Pancreas (tissue), 10 donors: ENCODE data around the gene CCDC112. TPM values are rescaled to one million over a fixed set of nuclear protein-coding genes. Genes with fewer than 3 reads are reported as not detected.

Source experiments
- ATAC-seq, 4 donors: fragments of 200-7000 bp; cut with Tn5 transposase; one replicate each; pipeline versions ENCODE4 v1.8.0 to v1.9.1; 2020; ENCODE audit warnings: mild to moderate bottlenecking in 4 of 4, moderate library complexity in 4 of 4
- DNase-seq, 6 donors: peaks; one replicate each; pipeline ENCODE4 v3.0.0-alpha.2; 2020
- FAIRE-seq: peaks from 2 replicates; lab custom pipeline; 2012; peaks lifted over from hg19 to GRCh38; lab: Jason Lieb, UNC
- H3K27ac ChIP-seq, 4 donors: fragments of 200-600 bp; sonication (generic); 1 replicate in 3 of 4; 2 replicates in 1 of 4; pipeline versions ENCODE4 v1.5.0 to v1.8.0; 2020
- H3K27me3 ChIP-seq, 4 donors: fragments of 200-600 bp; one replicate each; pipeline ENCODE4 v1.8.0; 2021
- H3K36me3 ChIP-seq, 3 donors: fragments of 200-600 bp; sonication (generic) in 1 of 3; one replicate each; pipeline versions ENCODE4 v1.5.0 to v1.8.0; 2020 to 2021
- H3K4me1 ChIP-seq, 3 donors: fragments of 200-600 bp; one replicate each; pipeline ENCODE4 v1.8.0; 2021
- H3K4me3 ChIP-seq, 4 donors: fragments of 200-600 bp; sonication (generic) in 2 of 4; one replicate each; pipeline versions ENCODE4 v1.5.0 to v1.8.0; 2020 to 2021
- H3K9me3 ChIP-seq, 4 donors: fragments of 200-600 bp; one replicate each; pipeline ENCODE4 v1.8.0; 2021
- WGBS, 2 donors: extraction: QIAGEN DNeasy Blood & Tissue Kit; methylation state at CpG; one replicate each; pipeline ENCODE4 v1.1.7; 2013; 5-methylcytosine and 5-hydroxymethylcytosine counted together
- intact Hi-C, 3 donors: fragments of 100-400 bp; cut with DNase I; formaldehyde crosslinking; loops; one replicate each; pipeline versions ENCODE4 v1.11.1 to v1.14.2; 2022
- polyA plus RNA-seq, 2 donors: library from polyadenylated mRNA; stranded (reverse); fragments of 200-250 nt; gene quantifications; one replicate each; pipeline ENCODE4 v1.2.3, GENCODE V29; 2013
- total RNA-seq, 6 donors: library from RNA; stranded (reverse); fragmentation: NEBNext Ultra II Directional in 4 of 6; extraction: Animal tissue kit (Norgen Biotek cat#: 25700) in 4 of 6; gene quantifications; one replicate each; pipeline versions ENCODE4 v1.2.1 to v1.2.4, GENCODE V29; 2021 to 2023
- TF ChIP-seq, protein P1 (sequence below), 4 donors: fragments of 200-600 bp; sonication (generic) in 3 of 4; IDR thresholded peaks; one replicate each; pipeline versions ENCODE4 v1.5.0 to v1.8.0; 2021; ENCODE audit warnings: antibody characterized with exemption in 4 of 4
- donor health status: healthy with polysubstance abuse.
- donor health status: DM: no; HTN: no; CAD: no; lungs with moderate emphysema.
- donor health status: DM: no; HTN: no; CAD: no.
- donor health status: control.
- donor health status: control.
- donor health status: Bipolar disorder and iron deficiency.
- donor health status: DM: yes; HTN: yes; CAD: no.
- donor health status: DM: no; HTN: no; CAD: no.
- donor health status: DM: no; HTN: no; CAD: no.
- donor health status: DM: yes; HTN: yes; CAD: no.

Gene CCDC112
- total and polyA plus RNA-seq, 8 donors, result 3.3 to 7.9 (median 5.0) TPM

DNA sequence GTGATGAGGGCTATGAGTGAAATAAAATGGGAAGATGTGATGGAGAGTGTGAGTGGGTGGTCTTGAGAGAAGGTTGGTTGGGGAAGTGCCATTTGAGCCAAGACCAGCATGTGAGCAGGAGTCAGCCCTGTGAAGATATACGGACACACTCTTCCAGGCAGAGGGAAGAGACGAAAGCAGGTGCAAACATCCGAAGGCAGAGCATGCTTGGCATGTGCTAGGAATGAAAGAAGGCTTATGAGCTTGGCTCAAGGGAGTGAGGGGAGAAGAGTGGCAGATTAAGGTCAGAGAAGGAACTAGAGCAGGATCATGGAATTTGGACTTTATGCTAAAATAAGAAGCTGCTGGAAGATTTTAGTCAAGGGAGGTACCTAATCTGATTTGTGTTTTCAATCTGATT lies 23.6 kb upstream of the CCDC112 start:
- Histone ChIP-seq H3K36me3 (no peaks in the 10 kb centered on the region), H3K4me3 (no peak overlapping the region), H3K27me3 (no peaks in the 10 kb centered on the region), H3K27ac (no peak overlapping the region), H3K4me1 (no peaks in the 10 kb centered on the region), H3K9me3 (no peaks in the 10 kb centered on the region)
- TF ChIP-seq, protein P1, sequence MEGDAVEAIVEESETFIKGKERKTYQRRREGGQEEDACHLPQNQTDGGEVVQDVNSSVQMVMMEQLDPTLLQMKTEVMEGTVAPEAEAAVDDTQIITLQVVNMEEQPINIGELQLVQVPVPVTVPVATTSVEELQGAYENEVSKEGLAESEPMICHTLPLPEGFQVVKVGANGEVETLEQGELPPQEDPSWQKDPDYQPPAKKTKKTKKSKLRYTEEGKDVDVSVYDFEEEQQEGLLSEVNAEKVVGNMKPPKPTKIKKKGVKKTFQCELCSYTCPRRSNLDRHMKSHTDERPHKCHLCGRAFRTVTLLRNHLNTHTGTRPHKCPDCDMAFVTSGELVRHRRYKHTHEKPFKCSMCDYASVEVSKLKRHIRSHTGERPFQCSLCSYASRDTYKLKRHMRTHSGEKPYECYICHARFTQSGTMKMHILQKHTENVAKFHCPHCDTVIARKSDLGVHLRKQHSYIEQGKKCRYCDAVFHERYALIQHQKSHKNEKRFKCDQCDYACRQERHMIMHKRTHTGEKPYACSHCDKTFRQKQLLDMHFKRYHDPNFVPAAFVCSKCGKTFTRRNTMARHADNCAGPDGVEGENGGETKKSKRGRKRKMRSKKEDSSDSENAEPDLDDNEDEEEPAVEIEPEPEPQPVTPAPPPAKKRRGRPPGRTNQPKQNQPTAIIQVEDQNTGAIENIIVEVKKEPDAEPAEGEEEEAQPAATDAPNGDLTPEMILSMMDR (IDR thresholded peaks at IDR 0.05), result no peak
- 81 to 91% methylated on average over 3 of the region's 3 CpGs for WGBS, 2 donors
- ATAC-seq, result no peak
- intact Hi-C loops, result no loop called here
- no peak for DNase-seq
- FAIRE-seq, result no peak

DNA sequence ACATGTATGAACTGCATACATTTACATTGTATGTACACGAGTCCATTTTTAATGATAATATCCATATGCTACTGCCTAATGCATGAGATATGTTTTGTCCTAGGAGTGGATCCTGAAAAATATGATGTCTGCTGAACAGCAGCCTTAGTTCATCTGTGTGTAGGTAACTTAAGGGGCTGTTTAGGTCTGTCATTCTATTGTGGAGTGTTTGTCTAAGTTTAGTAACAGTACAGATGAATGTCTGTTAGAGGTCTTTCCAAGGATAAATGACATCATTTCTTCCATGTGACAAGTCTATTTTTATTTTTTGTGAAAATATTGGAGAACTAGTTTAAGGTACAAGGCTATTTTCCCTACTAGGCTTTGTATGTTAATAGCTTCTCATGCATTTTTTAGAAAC lies 22.6 kb upstream of the CCDC112 start:
- Histone ChIP-seq H3K27ac (no peak overlapping the region), H3K4me1 (no peaks in the 10 kb centered on the region), H3K36me3 (no peaks in the 10 kb centered on the region), H3K27me3 (no peaks in the 10 kb centered on the region), H3K4me3 (no peak overlapping the region), H3K9me3 (no peaks in the 10 kb centered on the region)
- ATAC-seq, result no peak
- intact Hi-C loops, result no loop called here
- TF ChIP-seq, protein P1 (IDR thresholded peaks at IDR 0.05), result no peak
- no peak for FAIRE-seq
- WGBS, 2 donors, result 0% methylated on average over 1 of the region's 1 CpG
- no peak for DNase-seq

DNA sequence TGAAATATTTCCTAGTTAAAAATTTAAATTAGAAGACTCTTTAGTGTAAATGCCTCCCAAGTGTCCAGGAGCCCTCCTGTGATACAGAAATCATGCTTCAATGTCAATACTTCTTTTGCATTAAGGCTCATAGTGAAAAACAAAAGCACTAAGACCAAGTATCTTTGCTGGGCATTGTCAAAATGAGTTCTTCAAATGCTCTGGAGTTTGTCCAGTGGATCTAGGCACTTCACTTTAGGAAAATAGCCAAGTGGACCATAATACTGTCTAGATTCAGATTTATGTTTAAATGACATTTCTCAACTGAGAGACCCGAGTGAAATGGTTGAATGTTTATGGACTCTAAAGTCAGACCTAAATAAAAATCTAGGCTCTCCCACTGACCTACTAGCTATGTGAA lies 21.3 kb upstream of the CCDC112 start:
- no peaks in the 10 kb centered on the region for H3K9me3 ChIP-seq
- no peaks in the 10 kb centered on the region for H3K36me3 ChIP-seq
- no peak overlapping the region for H3K4me3 ChIP-seq
- TF ChIP-seq, protein P1 (IDR thresholded peaks at IDR 0.05), result no peak
- no peaks in the 10 kb centered on the region for H3K27me3 ChIP-seq
- H3K4me1 ChIP-seq, result no peaks in the 10 kb centered on the region
- H3K27ac ChIP-seq, result no peak overlapping the region
- 56 to 77% methylated on average over 1 of the region's 1 CpG for WGBS, 2 donors
- no peak for DNase-seq
- intact Hi-C loops, result no loop called here
- FAIRE-seq, result no peak
- no peak for ATAC-seq

DNA sequence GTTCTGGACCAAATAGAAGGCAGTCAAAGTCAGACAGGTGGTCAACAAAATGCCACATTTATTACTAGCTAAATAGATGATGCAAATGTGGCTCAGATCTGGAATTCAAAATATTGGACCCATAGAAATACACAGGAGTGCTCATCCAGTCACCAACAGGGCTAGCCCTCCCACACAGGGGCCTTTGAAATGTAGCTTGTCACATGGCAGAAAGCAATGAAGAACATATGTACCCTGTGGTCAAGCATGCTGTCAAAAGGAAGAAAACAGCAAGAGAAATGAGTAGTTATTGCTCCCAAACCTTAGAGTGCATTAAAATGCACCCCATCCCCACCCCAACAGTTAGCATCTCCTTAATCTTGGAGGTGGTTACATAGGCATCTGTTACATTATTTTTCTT lies 20.9 kb upstream of the CCDC112 start:
- no peak for FAIRE-seq
- H3K4me1 ChIP-seq, result no peaks in the 10 kb centered on the region
- no peak overlapping the region for H3K27ac ChIP-seq
- H3K9me3 ChIP-seq, result no peaks in the 10 kb centered on the region
- DNase-seq, result no peak
- TF ChIP-seq, protein P1 (IDR thresholded peaks at IDR 0.05), result no peak
- intact Hi-C loops, result no loop called here
- no peaks in the 10 kb centered on the region for H3K36me3 ChIP-seq
- H3K4me3 ChIP-seq, result no peak overlapping the region
- no peaks in the 10 kb centered on the region for H3K27me3 ChIP-seq
- ATAC-seq, result no peak

DNA sequence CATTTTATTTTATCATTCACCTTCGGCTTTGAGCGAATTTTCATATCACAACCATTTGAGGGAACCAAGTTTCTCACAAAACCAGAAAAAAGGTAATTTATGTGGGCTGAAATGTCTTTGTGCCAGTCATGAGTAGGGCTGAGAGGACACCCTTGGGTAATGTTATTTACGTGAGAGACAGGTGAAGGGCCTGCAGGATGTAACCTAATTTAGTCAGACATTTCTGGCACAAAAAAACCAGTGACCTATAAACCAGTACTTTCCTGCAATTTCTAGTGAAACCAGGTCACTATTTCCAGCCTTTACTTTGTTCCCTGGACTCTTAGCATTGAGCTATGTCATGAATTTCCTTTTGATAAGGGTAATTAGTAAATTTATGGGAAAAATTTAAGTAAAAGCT lies 17.2 kb upstream of the CCDC112 start:
- TF ChIP-seq, protein P1 (IDR thresholded peaks at IDR 0.05), result no peak
- H3K27ac ChIP-seq, result no peak overlapping the region
- no peaks in the 10 kb centered on the region for H3K27me3 ChIP-seq
- DNase-seq (no peak), ATAC-seq (no peak), FAIRE-seq (no peak)
- no peaks in the 10 kb centered on the region for H3K9me3 ChIP-seq
- WGBS, 2 donors, result 91 to 93% methylated on average over 3 of the region's 3 CpGs
- no peaks in the 10 kb centered on the region for H3K36me3 ChIP-seq
- no peaks in the 10 kb centered on the region for H3K4me1 ChIP-seq
- no peak overlapping the region for H3K4me3 ChIP-seq
- intact Hi-C loops, result loop anchor here in 2 of 3 donors (5.0 kb wide), 2 partner anchors 259 to 264 kb away; no protein-coding TSS in a partner anchor
